NCI-H2081 (cell line): ENCODE results near the gene TMEM179.
A peak's percentile ranks its signal among the peaks of the same experiment; 100 is the strongest.

Experiments
- DNase-seq, 2 experiments: peaks; one replicate each; lab custom pipeline; 2025; lab: John Stamatoyannopoulos, UW

TMEM179 gene

DNA sequence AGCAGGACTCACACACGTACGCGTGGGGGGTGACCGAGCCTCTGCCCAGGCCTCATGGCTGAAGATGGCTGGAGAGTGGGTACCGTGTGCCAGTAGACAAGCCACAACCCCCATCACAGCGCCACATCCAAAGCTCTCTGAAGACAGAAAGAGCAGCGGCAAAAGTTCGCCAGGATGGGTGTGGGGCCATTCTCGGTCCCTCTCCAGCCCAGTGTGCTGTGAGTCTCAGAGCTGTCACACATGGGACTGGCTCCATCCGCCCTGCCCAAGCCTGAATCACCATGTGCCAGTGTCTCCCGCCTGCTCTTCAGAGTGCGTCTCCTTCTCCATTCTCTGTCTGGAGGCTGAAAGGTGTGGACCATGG lies 5.7 kb downstream of the TMEM179 start:
- no peak for DNase-seq

- DNase-seq, result peak in 1 of 2 experiments; percentile 62
These were observed 6.3 kb downstream of the TMEM179 start for GRCh38 chr14:104598039-104598909.

- no peak for DNase-seq
These were observed 7.0 kb downstream of the TMEM179 start for GRCh38 chr14:104597576-104597975.

DNA sequence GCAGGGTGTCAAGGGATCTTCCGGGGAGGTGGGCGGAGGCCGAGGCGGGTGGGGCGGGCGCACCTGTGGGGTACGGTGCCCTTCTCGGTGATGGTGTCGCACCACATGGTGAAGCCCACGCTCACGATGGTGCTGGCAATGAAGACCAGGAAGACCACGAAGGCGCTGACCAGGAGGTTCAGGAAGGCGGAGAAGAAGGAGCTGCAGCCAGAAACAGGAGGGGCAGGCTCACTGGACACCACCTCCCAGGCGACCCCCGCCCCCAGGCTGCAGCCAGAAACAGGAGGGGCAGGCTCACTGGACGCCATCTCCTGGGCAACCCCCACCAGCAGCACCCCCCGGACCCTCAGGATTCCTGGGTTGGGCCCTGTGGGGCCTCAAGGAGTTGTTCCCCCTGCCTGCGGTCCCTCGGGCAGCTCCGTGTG lies 7.6 kb downstream of the TMEM179 start:
- no peak for DNase-seq

DNA sequence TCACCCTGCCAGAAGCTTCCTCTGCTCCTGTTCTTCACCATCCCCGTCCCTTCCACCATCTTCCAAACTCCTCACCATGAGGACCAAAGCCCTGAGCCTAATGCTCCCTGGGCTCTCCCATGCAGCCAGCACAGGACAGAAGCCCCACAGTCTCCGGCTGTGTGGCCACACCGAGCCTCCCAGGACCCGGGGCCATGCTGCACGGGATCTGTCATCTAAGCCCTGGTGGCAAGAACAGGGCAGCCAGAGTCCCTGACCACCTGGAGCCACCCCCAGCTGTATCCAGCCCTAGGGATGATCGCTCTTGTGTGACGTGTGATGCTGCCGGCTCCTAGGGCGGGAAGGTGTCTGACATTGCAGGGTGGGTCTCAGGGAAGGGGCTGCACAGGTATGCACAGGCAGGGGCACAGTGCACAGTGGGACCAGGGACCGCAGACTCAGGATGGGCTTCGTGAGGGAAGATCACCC lies 8.1 kb downstream of the TMEM179 start:
- DNase-seq, result no peak

DNA sequence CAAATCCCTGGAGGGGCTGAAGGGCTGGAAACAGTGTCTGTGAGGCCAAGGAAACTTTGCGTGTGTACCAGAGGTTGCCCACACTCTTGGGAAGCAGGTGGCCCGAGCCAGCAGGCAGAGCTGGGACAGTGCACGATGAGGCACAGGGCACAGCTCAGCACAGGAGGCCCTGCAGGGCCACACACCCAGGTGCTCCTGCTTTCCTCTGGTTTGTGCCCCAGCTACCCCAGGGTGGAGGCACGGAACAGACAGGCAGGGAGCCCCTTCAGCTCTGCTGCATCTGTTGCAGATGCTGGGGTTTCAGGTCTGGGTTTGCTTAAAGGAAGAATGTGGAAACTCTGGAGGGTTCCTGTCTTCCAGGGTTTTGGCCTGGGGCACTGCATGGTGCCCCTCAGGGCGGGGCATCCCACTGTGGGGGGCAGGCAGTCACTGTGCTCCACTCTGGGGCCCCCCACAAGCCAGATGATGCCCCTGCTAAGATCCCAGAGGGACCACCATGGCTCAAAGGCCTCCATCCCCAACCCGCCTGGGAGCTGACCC lies 8.6 kb downstream of the TMEM179 start:
- no peak for DNase-seq

DNA sequence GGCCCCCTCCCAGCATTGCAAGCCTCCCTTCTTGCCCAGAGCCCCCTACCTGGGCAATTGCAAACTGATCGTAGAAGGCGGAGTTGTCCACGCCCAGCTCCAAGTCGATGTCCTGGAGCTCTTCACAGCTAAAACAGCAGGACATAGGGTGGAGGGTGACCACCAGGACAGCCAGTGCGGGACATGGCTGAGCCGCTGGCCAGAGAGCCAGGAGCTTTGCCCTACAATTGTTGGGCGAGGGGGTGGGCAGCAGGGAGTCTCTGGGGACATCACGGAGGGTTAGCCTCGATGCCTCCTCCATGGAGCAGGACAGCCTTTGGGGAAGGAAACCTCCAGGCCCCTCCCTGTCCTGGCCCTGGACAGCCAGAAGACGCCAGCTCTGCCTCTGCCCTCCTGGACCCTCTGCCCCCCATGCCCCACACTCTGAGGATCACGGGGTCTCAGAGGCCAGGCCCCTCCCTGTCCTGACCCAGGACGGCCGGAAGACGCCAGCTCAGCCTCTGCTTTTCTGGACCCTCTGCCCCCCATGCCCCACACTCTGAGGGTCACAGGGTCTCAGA lies 9.4 kb downstream of the TMEM179 start:
- DNase-seq, result no peak

DNA sequence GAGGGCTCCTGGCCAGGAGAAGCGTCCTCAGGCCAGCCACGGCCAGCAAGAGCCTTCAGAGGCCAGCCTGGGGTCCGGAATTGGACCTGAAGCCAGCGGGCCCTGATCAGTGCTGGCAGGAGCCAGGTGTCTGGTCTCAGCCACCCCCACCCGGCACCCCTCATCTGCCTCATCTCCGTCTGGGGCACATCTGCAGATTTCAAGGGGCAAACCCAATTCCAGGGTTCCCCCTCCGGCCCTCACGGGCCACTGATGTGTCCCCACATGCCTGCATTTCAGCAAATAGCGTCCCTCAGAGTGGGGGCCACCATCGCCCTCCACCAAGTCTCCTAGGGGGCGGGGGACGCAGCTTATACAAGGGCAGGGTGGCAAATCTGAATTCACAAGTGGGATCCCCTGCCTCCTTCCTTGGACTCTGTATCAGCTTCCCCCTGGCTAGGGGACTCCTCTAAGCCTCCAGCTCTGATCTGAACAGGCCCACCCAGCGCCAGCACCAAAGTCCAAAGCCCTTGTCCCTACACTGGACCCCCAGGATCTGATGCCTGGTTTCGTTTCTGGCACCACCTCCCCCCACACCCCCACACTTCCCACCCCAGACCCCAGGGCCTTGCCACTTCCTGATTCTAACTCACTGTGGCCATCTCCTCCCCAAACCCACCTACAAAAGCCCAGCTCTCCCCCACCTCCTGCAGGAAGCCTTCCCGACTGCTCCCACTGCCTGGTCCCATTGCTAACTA lies 10.1 kb downstream of the TMEM179 start:
- no peak for DNase-seq

GRCh38 chr14:104593710-104594136 lies 10.8 kb downstream of the TMEM179 start:
- no peak for DNase-seq

DNA sequence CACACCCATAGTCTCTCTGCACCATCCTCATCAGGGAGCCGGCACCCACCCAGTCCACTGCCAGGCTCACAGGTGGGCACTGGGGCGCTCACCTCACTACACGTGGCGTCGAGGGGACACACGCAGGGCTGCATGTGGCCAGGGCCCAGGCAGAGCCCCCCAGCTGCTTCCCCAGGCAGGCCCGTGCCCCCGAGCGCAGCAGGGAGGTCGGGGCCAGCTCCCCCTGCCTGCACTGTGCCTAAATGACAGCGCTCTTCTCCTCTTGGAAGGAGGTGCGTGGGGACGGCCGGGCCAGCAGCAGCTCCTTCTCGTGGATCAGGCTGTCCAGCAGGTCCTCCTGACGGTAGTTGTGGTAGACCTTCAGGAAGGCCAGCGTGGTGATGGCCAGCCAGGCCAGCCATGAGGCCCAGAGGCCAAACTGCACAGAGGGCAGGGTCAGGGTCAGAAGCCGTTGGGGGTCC lies 11.3 kb downstream of the TMEM179 start:
- DNase-seq, result no peak

DNA sequence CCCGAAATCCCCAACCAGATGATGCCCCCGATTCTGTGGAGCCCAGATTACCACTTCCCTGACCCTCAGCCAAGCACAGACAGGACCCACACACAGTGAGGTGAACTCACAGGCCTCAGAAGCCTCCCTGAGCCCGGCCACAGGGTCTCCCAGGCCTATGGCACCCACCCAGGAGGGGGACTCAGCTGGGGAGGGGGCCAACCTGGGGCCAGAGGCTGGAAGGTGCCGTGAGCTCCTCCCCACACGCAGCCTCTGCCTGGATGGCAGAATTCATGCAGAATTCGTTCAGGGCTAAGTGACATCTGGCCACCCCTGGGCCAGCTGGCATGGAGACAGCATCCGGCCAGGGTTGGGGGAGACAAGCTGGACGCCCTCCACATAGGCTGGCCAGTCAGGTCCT lies 11.8 kb downstream of the TMEM179 start:
- DNase-seq, result no peak

DNA sequence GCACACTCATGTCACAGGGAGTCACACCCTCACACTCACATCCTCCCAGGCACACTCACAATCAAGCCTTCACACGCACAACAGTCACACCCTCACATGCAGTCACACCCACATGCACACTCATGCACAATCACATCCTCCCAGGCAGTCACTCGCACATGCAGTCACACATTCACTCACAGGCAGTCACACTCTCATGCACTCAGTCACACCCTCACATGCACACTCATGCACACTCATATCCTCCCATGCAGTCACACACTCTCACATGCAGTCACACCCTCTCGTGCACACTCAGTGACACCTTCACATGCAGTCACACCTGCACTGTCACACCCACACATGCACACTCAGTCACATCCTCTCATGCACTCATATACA lies 12.3 kb downstream of the TMEM179 start:
- DNase-seq, result no peak

DNA sequence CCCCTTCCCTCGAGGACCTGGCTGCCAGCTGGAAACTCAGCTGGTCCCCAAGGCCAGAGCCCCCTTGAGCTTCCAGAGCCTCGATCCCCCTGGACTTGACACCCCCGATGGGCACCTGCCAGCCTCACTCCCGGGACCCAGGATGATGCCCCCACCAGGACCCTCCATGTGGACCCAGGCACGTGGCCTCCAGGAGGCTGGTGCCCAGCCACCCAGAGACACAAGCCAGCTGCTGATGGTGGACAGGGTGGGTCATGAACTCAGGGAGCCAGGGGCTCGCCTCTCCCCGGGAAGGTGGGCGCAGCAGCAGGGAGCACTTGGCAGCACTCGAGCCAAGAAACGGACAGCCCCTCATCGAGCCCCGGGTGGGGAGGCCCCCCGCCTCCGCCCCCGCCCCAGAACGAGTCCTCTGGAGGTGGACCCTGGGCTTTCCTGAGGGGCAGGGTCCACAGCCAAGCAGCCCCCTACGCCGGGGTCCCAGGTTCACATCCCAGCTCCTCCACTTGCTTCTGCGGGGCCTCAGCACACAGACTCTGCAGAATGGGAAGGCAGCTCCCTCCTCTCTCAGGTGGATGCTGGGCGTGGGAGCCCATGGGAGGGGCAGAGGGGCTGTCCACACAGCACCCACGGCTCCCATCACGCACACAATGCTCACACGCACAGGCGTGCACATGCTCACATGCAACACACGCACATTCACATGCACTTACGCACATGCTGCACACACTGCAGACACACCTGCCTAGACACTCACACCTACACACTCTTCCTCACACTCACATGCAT lies 12.9 kb downstream of the TMEM179 start:
- DNase-seq, result no peak

DNA sequence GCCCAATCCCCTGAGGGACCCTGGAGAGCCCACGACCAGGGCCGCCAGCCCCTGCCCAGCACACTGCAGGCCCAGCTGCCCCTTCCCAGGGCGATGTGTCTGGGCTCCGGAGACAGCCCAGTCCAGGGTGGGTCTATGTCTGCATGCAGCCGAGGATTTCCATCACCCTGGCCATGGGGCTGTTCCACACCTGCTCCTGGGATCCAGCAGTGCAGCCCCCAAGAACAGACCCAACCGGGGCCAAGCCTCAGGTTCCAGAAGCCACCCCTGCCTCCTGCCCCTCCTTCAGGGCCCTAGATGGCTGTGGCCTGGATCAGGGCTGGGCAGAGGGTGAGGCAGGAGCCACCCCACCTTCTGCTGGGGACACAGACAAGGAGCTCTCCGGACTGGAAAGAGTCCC lies 13.5 kb downstream of the TMEM179 start:
- no peak for DNase-seq

GRCh38 chr14:104590240-104590965 lies 14.2 kb downstream of the TMEM179 start:
- DNase-seq, result no peak

DNA sequence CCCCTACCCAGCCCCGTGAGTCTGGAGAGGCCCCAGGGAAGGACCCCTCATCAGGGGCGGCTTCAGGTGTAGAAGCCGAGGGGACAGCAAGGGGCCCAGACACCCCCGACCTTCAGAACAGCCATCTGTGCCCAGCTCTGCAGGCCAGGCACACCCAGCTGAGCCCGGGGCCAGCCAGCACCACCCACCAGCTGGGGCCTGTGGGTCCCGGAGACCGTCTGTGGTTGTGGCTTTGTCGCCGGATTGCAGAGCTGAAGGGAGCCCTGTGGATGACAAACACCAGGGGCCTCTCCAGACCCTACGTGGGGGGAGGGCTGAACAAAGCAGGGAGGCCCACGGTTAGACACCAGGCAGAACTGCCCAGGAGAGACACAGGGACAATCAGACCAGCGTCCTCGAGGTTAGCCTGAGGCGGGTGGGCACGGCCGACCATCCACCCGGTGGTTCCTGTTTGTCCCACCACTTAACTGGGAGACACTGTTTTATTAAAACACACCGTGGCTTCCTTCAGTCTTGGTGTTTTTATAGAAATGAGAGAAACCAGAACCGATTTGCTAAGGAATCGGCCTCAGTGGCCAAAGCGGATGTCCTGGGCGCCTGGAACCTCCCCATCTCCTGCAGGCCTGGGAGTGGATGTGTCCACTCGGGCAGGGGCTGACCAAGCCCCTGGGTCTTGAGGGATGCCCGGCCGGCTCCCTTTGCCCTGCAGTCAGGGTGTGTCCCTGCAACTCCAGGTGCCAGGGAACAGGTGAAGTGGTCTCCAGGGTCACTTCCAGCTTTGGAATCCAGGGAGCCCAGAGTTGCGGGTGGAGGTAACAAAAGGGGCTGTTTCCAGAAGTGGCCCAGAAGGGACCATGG lies 15.0 kb downstream of the TMEM179 start:
- DNase-seq, result no peak

GRCh38 chr14:104588066-104588857 lies 16.3 kb downstream of the TMEM179 start:
- no peak for DNase-seq

DNA sequence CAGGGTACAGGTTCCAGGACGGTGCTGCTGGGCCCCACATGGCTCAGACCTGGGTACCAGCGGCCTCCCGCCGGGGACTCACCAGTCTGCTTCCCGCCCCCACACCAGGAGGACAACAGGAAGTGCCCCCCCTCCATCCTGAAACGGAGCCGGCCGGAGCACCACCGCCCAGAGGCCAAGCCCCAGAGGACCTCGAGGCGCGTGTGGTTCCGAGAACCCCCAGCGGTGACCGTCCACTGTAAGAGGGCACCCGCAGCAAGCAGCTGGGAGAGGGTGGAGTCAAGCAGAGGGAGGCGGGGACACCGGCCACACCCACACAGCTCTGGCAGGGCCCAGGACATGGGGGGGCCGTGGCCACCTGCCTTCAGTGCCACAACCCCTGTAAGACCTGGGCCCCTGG lies 16.9 kb downstream of the TMEM179 start:
- no peak for DNase-seq
